Bronchial epithelial cell (primary cell): ENCODE measurements around the gene MARS1. TPM values are rescaled to one million over a fixed set of nuclear protein-coding genes. Genes with fewer than 3 reads are reported as not detected.
"Not testable (repeated sequence)": the region's sequence is repeated elsewhere in the genome, so short reads cannot be mapped to it uniquely, and the experiment has no call there.

Experiments used
- DNase-seq: peaks from one replicate; pipeline ENCODE4 v3.0.0-alpha.2; 2010; ENCODE audit warnings: low read depth
- FAIRE-seq: peaks from 2 replicates; lab custom pipeline; 2011; peaks lifted over from hg19 to GRCh38; lab: Jason Lieb, UNC
- H3K27me3 ChIP-seq: 2 replicates; pipeline ENCODE4 v1.5.1; 2011; ENCODE audit warnings: low read length; ENCODE audit not compliant: control insufficient read depth, insufficient read depth
- H3K36me3 ChIP-seq: 2 replicates; pipeline ENCODE4 v1.5.1; 2011; ENCODE audit warnings: low read length; ENCODE audit not compliant: control insufficient read depth, insufficient read depth
- H3K4me3 ChIP-seq: 2 replicates; pipeline ENCODE4 v1.5.1; 2011; ENCODE audit warnings: mild to moderate bottlenecking, low read depth, low read length, control low read depth
- total RNA-seq: library from RNA; depleted of rRNA; stranded (reverse); fragments of >200 nt; gene quantifications from 2 replicates; pipeline ENCODE4 v1.2.1, GENCODE V29; 2014
- TF ChIP-seq, protein P1 (sequence below): IDR thresholded peaks from 2 replicates; pipeline ENCODE4 v1.5.1; 2011; ENCODE audit warnings: mild to moderate bottlenecking, moderate library complexity, low read length, control low read depth, inconsistent platforms; ENCODE audit not compliant: insufficient read depth, severe bottlenecking

The MARS1 gene
- total RNA-seq, 1 donor from 2014 or later, result 374 TPM

DNA sequence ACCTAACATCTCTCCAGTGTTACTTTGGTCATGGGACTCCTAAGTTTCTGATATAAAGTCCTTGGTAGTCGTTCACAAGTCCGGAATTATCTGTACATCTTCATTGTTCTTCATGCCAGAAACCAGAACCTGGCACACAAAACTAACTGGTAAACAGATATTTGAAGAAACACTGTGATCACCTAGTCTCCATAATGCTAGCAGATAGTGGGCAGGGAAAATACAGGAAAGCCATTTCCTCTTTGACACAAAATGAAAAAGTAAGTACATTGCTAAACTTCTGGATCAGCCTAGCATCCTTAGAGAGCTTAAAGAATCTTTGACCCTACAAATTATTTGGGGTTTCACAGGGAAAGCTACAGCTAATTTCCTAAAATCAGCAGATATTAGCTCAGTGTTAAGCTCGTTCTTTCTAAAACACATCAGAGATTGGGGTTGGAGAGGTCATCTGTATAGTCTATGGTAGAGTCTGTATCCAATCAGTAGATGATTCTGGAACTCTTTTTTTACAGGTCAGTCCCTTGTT is 27.6 kb downstream of the MARS1 start:
- no peak for FAIRE-seq

DNA sequence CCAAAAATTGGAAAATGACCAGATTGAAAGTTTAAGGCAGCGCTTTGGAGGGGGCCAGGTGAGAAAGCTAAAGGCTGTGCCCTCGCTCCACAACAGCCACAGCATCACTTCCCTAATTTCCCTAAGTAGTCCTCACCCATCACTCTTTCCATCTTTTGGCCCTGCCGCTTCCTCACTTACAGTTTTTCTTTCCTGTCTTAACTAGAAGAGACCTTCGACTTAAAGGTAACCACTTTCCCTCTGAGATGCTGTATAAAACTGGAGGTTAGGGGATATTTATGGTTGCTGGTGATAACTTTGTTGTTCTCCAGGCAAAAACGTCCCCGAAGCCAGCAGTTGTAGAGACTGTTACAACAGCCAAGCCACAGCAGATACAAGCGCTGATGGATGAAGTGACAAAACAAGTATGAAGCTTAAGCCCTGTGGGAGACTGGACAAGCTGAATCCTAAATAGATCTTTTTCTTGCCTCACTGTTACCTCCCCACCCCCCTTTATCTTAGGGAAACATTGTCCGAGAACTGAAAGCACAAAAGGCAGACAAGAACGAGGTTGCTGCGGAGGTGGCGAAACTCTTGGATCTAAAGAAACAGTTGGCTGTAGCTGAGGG is 28.2 kb downstream of the MARS1 start:
- TF ChIP-seq, protein P1, sequence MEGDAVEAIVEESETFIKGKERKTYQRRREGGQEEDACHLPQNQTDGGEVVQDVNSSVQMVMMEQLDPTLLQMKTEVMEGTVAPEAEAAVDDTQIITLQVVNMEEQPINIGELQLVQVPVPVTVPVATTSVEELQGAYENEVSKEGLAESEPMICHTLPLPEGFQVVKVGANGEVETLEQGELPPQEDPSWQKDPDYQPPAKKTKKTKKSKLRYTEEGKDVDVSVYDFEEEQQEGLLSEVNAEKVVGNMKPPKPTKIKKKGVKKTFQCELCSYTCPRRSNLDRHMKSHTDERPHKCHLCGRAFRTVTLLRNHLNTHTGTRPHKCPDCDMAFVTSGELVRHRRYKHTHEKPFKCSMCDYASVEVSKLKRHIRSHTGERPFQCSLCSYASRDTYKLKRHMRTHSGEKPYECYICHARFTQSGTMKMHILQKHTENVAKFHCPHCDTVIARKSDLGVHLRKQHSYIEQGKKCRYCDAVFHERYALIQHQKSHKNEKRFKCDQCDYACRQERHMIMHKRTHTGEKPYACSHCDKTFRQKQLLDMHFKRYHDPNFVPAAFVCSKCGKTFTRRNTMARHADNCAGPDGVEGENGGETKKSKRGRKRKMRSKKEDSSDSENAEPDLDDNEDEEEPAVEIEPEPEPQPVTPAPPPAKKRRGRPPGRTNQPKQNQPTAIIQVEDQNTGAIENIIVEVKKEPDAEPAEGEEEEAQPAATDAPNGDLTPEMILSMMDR, result no peak
- Histone ChIP-seq H3K27me3 (no peaks in the 10 kb centered on the region), H3K36me3 (peaks cover 48% of the 10 kb centered on the region), H3K4me3 (no peak overlapping the region)
- FAIRE-seq (no peak), DNase-seq (no peak)

More for the DNA sequence above, 27.6 kb downstream of the MARS1 start:
- Histone ChIP-seq H3K27me3 (no peaks in the 10 kb centered on the region), H3K36me3 (peaks cover 51% of the 10 kb centered on the region), H3K4me3 (no peak overlapping the region)
- DNase-seq, result no peak
- TF ChIP-seq, protein P1, result no peak

DNA sequence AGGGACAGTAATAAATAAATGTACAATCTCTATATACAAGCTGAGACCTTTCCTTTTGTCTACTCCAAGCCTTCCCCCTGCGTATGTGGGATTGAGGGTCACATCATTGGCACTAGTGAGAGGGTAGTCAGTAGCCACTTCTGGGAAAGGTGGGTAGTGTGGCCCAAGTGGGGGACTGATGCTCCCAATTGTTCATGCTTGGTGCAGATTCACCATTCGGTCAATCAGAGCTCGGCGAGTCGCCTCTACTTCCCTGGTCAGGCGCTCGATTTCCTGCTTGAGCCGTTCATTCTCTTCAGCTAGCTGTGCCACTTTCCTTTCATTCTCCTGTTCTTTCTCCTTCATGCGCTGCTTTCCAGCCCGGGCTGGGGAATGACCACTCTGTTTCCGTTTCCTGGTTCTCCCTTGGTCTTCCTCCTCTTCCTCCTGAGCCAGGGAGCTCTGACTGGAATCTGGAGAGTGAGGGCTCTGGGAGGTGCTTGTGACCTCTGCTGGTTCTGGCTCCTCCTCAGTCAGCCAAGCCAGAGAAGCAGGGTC is 28.8 kb downstream of the MARS1 start:
- no peak for DNase-seq
- Histone ChIP-seq H3K4me3 (no peak overlapping the region), H3K27me3 (no peaks in the 10 kb centered on the region), H3K36me3 (peaks cover 43% of the 10 kb centered on the region)
- TF ChIP-seq, protein P1, result no peak
- no peak for FAIRE-seq

DNA sequence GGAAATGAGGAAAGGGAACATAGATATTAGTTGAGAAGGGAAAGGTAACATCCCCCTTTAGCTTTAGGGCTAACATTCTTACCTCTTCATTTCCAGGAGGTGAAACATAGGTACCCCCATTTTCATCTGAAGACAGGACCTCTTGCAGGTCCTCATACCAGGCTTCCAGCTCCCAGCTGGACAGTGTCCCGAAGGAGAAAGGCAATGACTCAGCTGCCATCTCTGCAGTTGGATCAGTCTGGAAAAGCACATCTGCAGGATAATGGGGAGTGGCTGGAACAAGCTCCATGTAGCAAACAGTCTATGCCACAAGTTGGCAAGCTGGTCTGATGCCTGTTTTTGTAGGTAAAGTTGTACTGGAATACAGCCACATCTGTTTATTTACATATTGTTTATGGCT is 29.3 kb downstream of the MARS1 start:
- DNase-seq (peak; percentile 17), FAIRE-seq (no peak)
- H3K4me3 ChIP-seq, result no peak overlapping the region
- no peaks in the 10 kb centered on the region for H3K27me3 ChIP-seq
- TF ChIP-seq, protein P1, result no peak
- H3K36me3 ChIP-seq, result peaks cover 39% of the 10 kb centered on the region

DNA sequence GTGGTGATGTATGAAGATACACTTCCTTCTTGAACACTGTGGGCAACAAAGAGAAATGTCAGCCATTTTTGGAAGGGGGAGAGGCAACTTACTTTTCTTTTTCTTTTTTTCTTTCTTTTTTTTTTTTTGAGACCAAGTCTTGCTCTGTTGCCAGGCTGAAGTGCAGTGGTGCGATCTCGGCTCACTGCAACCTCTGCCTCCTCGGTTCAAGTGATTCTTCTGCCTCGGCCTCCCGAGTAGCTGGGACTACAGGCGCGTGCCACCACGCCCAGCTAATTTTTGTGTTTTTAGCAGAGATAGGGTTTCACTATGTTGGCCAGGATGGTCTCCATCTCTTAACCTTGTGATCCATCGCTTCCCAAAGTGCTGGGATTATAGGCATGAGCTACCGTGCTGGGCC is 29.9 kb downstream of the MARS1 start:
- H3K27me3 ChIP-seq, H3K4me3 ChIP-seq, FAIRE-seq, DNase-seq: not testable (repeated sequence)
- H3K36me3 ChIP-seq, result peaks cover 37% of the 10 kb centered on the region

DNA sequence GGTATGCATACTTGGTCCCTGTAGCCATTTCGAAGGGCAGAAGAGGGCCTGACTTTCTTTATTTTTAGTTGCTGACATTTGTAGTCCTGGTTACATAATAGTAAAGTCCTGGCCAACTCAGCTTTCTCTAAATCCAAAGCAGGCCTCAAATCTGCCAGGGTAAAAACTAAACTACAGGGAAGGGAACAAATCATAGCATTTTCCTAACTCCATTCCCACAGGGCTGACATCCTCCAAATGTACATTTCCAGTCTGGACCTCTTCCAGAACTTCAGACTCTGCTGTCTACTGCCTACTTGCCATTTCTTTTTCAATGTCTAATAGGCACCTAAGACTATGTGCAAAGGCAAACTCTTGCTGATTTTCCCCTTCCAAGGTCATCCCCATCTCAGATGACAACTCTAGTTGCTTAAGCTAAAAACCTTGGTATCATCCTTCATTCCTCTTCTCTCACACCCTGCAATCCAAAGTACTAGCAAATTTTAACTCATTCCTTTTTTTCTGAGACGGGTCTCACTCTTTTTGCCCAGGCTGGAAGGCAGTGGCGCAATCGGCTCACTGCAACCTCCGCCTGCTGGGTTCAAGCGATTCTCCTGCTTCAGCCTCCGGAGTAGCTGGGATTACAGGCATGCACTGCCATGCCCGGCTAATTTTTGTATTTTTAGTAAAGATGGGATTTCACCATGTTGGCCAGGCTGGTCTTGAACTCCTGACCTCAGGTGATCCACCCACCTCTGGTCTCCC is 30.5 kb downstream of the MARS1 start:
- no peak for FAIRE-seq
- peaks cover 34% of the 10 kb centered on the region for H3K36me3 ChIP-seq
- TF ChIP-seq, protein P1, result no peak
- no peak for DNase-seq
- peak overlapping the region; percentile 99 for H3K4me3 ChIP-seq
- no peaks in the 10 kb centered on the region for H3K27me3 ChIP-seq
